Placental pericyte (primary cell): ENCODE results near the gene PPIL3. TPM values are rescaled to one million over a fixed set of nuclear protein-coding genes. Genes with fewer than 3 reads are reported as not detected.

Experiments used
- small RNA-seq: library from RNA; depleted of rRNA; stranded (forward); fragments of <200 nt; gene quantifications from one replicate; pipeline ENCODE3, GENCODE V24; 2012; ENCODE audit warnings: low replicate concordance
- total RNA-seq: library from RNA; depleted of rRNA; stranded (reverse); fragments of >200 nt; gene quantifications from 2 replicates; pipeline ENCODE4 v1.2.3, GENCODE V29; 2012

PPIL3 gene
- 39.5 and 40.9 TPM in 2 replicates for total RNA-seq

GRCh38 chr2:200888704-200889625 is at the start of gene PPIL3, which contains the start of gene NIF3L1:
PPIL3 (minus strand) TSS chr2:200889077; CDS start chr2:200887615, 1,462 bp downstream.
NIF3L1 (plus strand) TSS chr2:200889371; CDS start chr2:200891944, 2,573 bp downstream.

GRCh38 chr2:200864176-200865034 is 24.5 kb downstream of the PPIL3 start, which contains the start of gene CLK1:
CLK1 (minus strand) TSS chr2:200864658; CDS start chr2:200861862, 2,796 bp downstream.

Small RNA genes lying within 50 kb of the gene (small RNA-seq; reads per million reads assigned to genes)
- not detected for gene RF00019
- not detected for gene RNA5SP115
- gene RNU6-312P = not detected
- gene RNU6-31P = not detected
- not detected for gene RNU6-762P

Other genes starting within 250 kb of the PPIL3 start
- gene BZW1, start 77.2 kb downstream of the PPIL3 start, total RNA-seq = 313 and 705 TPM in 2 replicates
- 47.7 and 51.2 TPM in 2 replicates for gene CLK1, start 24.4 kb downstream of the PPIL3 start, total RNA-seq
- 18.8 and 57.7 TPM in 2 replicates for gene NIF3L1, start 294 bp upstream of the PPIL3 start, total RNA-seq
- gene ORC2, start 74.6 kb upstream of the PPIL3 start, total RNA-seq = 9.2 and 20.5 TPM in 2 replicates
- 5.5 and 13.0 TPM in 2 replicates for gene HYCC2, start 182.6 kb upstream of the PPIL3 start, total RNA-seq
- gene NDUFB3, start 182.9 kb upstream of the PPIL3 start, total RNA-seq = 20.8 and 28.5 TPM in 2 replicates
- gene CFLAR, start 227.1 kb upstream of the PPIL3 start, total RNA-seq = 114 and 115 TPM in 2 replicates